Peyer's patch (tissue), 4 donors: Measurements from ENCODE around the gene IFI6. TPM values are rescaled to one million over a fixed set of nuclear protein-coding genes. Genes with fewer than 3 reads are reported as not detected.

Source experiments
- DNase-seq, 3 donors: peaks; one replicate each; pipeline ENCODE4 v3.0.0-alpha.2; 2017 to 2019
- H3K27ac ChIP-seq, 4 donors: fragments of 200-600 bp; sonication (generic); one replicate each; pipeline ENCODE4 v1.5.1; 2016 to 2019
- H3K27me3 ChIP-seq, 2 donors: fragments of 200-600 bp; sonication (generic); one replicate each; pipeline ENCODE4 v1.5.1; 2019
- H3K36me3 ChIP-seq, 3 donors: fragments of 200-600 bp; sonication (generic); one replicate each; pipeline ENCODE4 v1.5.1; 2016 to 2019
- H3K4me1 ChIP-seq, 4 donors: fragments of 200-600 bp; sonication (generic); one replicate each; pipeline ENCODE4 v1.5.1; 2016 to 2019
- H3K4me3 ChIP-seq, 4 donors: fragments of 200-600 bp; sonication (generic); 1 replicate in 3 of 4; 2 replicates in 1 of 4; pipeline ENCODE4 v1.5.1; 2016 to 2019; ENCODE audit warnings: mild to moderate bottlenecking in 1 of 4
- H3K9me3 ChIP-seq, 4 donors: fragments of 200-600 bp; sonication (generic); one replicate each; pipeline ENCODE4 v1.5.1; 2016 to 2019; ENCODE audit warnings: mild to moderate bottlenecking in 1 of 4
- CTCF ChIP-seq, 6 experiments: fragments of 450-650 bp in 4 of 6; fragments of 200-600 bp in 2 of 6; sonication (generic) in 1 of 6; IDR thresholded peaks; one replicate each; pipeline ENCODE4 v1.5.1; 2017 to 2019; ENCODE audit warnings: antibody characterized with exemption in 6 of 6, mild to moderate bottlenecking in 3 of 6, moderate library complexity in 1 of 6
- POLR2A ChIP-seq, 2 donors: fragments of 450-650 bp; IDR thresholded peaks; one replicate each; pipeline ENCODE4 v1.5.1; 2017; ENCODE audit warnings: antibody characterized with exemption in 2 of 2, mild to moderate bottlenecking in 2 of 2, moderate library complexity in 2 of 2
- total RNA-seq, 4 donors: library from RNA; depleted of rRNA; stranded (reverse); fragments of >200 nt; gene quantifications; one replicate each; pipeline ENCODE4 v1.1.0, GENCODE V29; 2016

Gene IFI6
- 10 to 100 TPM; 17.8 to 28.5 (median 20.7) TPM for total RNA-seq

GRCh38 chr1:27671964-27672749 lies at the start of gene IFI6:
Gene IFI6, minus strand, starts transcription at chr1:27672192. Its CDS starts 2,878 bp downstream, at chr1:27669314.
- no peaks in the 10 kb centered on the region for H3K9me3 ChIP-seq
- peak within 1 kb of the TSS; percentile 78 to 89 (median 86) for H3K27ac ChIP-seq
- H3K4me1 ChIP-seq: peaks cover 0 to 24% (median 5%) of the 10 kb centered on the region in 4 donors
- DNase-seq: peak; percentile 80 to 91 (median 80)
- no peaks in the 10 kb centered on the region for H3K36me3 ChIP-seq
- no peaks in the 10 kb centered on the region for H3K27me3 ChIP-seq
- peak within 1 kb of the TSS; percentile 41 to 59 (median 45) for H3K4me3 ChIP-seq
- TF ChIP-seq POLR2A (IDR thresholded peaks at IDR 0.05) (peak in 1 of 2 donors; percentile 34), CTCF (IDR thresholded peaks at IDR 0.05) (peak; percentile 13 to 60 (median 50))

GRCh38 chr1:27719286-27720251 lies 47.6 kb upstream of the IFI6 start:
- H3K4me1 ChIP-seq: no peaks in the 10 kb centered on the region
- TF ChIP-seq CTCF (IDR thresholded peaks at IDR 0.05) (peak in 2 of 6 experiments; percentile 12 to 26), POLR2A (IDR thresholded peaks at IDR 0.05) (no peak)
- no peaks in the 10 kb centered on the region for H3K27me3 ChIP-seq
- H3K4me3 ChIP-seq: no peak overlapping the region
- no peak for DNase-seq
- no peaks in the 10 kb centered on the region for H3K9me3 ChIP-seq
- no peak overlapping the region for H3K27ac ChIP-seq
- H3K36me3 ChIP-seq: no peaks in the 10 kb centered on the region

DNA sequence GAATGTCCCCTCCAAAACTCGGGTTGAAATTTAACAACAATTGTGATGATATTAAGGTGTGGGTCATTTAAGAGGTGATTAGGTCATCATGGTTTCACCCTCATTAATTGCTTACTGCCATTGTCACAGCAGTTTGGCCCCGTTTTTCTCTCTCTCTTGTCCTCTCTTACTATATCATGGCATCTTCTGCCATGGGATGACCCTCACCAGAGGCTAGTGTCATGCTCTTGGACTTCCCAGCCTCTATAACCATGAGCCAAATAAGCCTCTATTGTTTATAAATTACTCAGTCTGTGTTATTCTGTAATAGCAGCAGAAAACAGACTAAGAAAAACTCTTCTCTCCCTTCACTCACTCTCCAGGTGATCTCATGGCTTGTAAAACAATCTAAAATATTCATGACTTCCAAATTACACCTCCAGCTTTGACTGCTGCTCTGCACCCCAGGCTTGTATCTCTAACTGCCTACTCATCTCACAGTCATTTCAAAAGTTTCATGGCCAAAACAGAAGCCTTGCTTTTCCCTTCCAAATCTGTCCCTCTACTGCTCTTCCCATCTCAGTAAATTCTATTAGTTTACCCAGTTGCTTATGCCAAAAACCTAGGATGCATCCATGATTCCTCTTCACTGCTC lies 44.4 kb upstream of the IFI6 start:
- TF ChIP-seq CTCF (IDR thresholded peaks at IDR 0.05): no peak
- TF ChIP-seq POLR2A (IDR thresholded peaks at IDR 0.05): no peak

GRCh38 chr1:27713869-27714513 lies 42.0 kb upstream of the IFI6 start:
- no peak for DNase-seq
- TF ChIP-seq CTCF (IDR thresholded peaks at IDR 0.05) (no peak), POLR2A (IDR thresholded peaks at IDR 0.05) (no peak)

More for the DNA sequence above, 44.4 kb upstream of the IFI6 start:
- Histone ChIP-seq H3K4me3 (no peak overlapping the region), H3K27me3 (no peaks in the 10 kb centered on the region), H3K9me3 (no peaks in the 10 kb centered on the region), H3K27ac (no peak overlapping the region), H3K4me1 (no peaks in the 10 kb centered on the region), H3K36me3 (no peaks in the 10 kb centered on the region)
- no peak for DNase-seq

More at GRCh38 chr1:27713869-27714513, 42.0 kb upstream of the IFI6 start:
- H3K4me3 ChIP-seq: no peak overlapping the region
- H3K9me3 ChIP-seq: no peaks in the 10 kb centered on the region
- no peak overlapping the region for H3K27ac ChIP-seq
- no peaks in the 10 kb centered on the region for H3K4me1 ChIP-seq
- H3K27me3 ChIP-seq: no peaks in the 10 kb centered on the region
- no peaks in the 10 kb centered on the region for H3K36me3 ChIP-seq
